Breast epithelium (tissue), 4 donors: Measurements from ENCODE around the gene MT1F. TPM values are rescaled to one million over a fixed set of nuclear protein-coding genes. Genes with fewer than 3 reads are reported as not detected.

ENCODE experiments used
- DNase-seq, 2 donors: peaks; one replicate each; pipeline ENCODE4 v3.0.0-alpha.2; 2019; ENCODE audit warnings: low spot score in 2 of 2
- H3K27ac ChIP-seq, 2 donors: fragments of 200-600 bp; sonication (generic) in 1 of 2; one replicate each; pipeline ENCODE4 v1.5.1; 2016 to 2019; ENCODE audit warnings: mild to moderate bottlenecking in 1 of 2
- H3K27me3 ChIP-seq, 2 donors: fragments of 200-600 bp; sonication (generic) in 1 of 2; one replicate each; pipeline versions ENCODE4 v1.5.1 to v1.6.0; 2017 to 2019; ENCODE audit warnings: control low read depth in 1 of 2, mild to moderate bottlenecking in 1 of 2
- H3K36me3 ChIP-seq: fragments of 200-600 bp; one replicate; pipeline ENCODE4 v1.5.1; 2019
- H3K4me1 ChIP-seq, 2 donors: fragments of 200-600 bp; sonication (generic); one replicate each; pipeline ENCODE4 v1.5.1; 2016 to 2019; ENCODE audit warnings: control low read depth in 1 of 2
- H3K4me3 ChIP-seq, 3 donors: fragments of 200-600 bp; sonication (generic); 1 replicate in 2 of 3; 2 replicates in 1 of 3; pipeline ENCODE4 v1.5.1; 2016 to 2019; ENCODE audit warnings: mild to moderate bottlenecking in 3 of 3, moderate library complexity in 2 of 3
- H3K9me3 ChIP-seq, 2 donors: fragments of 200-600 bp; sonication (generic) in 1 of 2; one replicate each; pipeline ENCODE4 v1.5.1; 2016 to 2019; ENCODE audit warnings: control low read depth in 1 of 2
- POLR2A ChIP-seq: fragments of 450-650 bp; IDR thresholded peaks from one replicate; pipeline ENCODE4 v1.6.1; 2016; ENCODE audit warnings: antibody characterized with exemption, mild to moderate bottlenecking, moderate library complexity
- POLR2AphosphoS5 ChIP-seq, 3 donors: sonication (generic); formaldehyde crosslinking; IDR thresholded peaks; one replicate each; pipeline ENCODE4 v1.6.1; 2017; ENCODE audit warnings: antibody characterized with exemption in 3 of 3
- intact Hi-C: fragments of 100-400 bp; cut with DNase I; formaldehyde crosslinking; loops from one replicate; pipeline ENCODE4 v1.15.1; 2023; ENCODE audit warnings: low total_unique reads
- total RNA-seq, 3 donors: library from RNA; depleted of rRNA; stranded (reverse); fragments of >200 nt; gene quantifications; one replicate each; pipeline ENCODE4 v1.1.0, GENCODE V29; 2016
- TF ChIP-seq, protein P1 (sequence below), 3 donors: fragments of 450-650 bp; IDR thresholded peaks; one replicate each; pipeline ENCODE4 v1.5.1; 2016 to 2017; ENCODE audit warnings: antibody characterized with exemption in 3 of 3, mild to moderate bottlenecking in 3 of 3, moderate library complexity in 3 of 3

MT1F gene
- total RNA-seq, 3 donors from 2014 or later = 9.1 to 34.0 (median 12.1) TPM

- no peak for DNase-seq
- TF ChIP-seq POLR2AphosphoS5 (IDR thresholded peaks at IDR 0.05) (no peak), POLR2A (no peak)
- TF ChIP-seq, protein P1, sequence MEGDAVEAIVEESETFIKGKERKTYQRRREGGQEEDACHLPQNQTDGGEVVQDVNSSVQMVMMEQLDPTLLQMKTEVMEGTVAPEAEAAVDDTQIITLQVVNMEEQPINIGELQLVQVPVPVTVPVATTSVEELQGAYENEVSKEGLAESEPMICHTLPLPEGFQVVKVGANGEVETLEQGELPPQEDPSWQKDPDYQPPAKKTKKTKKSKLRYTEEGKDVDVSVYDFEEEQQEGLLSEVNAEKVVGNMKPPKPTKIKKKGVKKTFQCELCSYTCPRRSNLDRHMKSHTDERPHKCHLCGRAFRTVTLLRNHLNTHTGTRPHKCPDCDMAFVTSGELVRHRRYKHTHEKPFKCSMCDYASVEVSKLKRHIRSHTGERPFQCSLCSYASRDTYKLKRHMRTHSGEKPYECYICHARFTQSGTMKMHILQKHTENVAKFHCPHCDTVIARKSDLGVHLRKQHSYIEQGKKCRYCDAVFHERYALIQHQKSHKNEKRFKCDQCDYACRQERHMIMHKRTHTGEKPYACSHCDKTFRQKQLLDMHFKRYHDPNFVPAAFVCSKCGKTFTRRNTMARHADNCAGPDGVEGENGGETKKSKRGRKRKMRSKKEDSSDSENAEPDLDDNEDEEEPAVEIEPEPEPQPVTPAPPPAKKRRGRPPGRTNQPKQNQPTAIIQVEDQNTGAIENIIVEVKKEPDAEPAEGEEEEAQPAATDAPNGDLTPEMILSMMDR (IDR thresholded peaks at IDR 0.05) = no peak
- Histone ChIP-seq H3K27ac (no peak overlapping the region), H3K9me3 (no peaks in the 10 kb centered on the region), H3K4me3 (no peak overlapping the region), H3K36me3 (no peaks in the 10 kb centered on the region), H3K4me1 (no peaks in the 10 kb centered on the region), H3K27me3 (peaks cover 0 to 6% of the 10 kb centered on the region in 2 donors)
- intact Hi-C loops = no loop called here
These were observed 20.9 kb upstream of the MT1F start for GRCh38 chr16:56636616-56637413.

DNA sequence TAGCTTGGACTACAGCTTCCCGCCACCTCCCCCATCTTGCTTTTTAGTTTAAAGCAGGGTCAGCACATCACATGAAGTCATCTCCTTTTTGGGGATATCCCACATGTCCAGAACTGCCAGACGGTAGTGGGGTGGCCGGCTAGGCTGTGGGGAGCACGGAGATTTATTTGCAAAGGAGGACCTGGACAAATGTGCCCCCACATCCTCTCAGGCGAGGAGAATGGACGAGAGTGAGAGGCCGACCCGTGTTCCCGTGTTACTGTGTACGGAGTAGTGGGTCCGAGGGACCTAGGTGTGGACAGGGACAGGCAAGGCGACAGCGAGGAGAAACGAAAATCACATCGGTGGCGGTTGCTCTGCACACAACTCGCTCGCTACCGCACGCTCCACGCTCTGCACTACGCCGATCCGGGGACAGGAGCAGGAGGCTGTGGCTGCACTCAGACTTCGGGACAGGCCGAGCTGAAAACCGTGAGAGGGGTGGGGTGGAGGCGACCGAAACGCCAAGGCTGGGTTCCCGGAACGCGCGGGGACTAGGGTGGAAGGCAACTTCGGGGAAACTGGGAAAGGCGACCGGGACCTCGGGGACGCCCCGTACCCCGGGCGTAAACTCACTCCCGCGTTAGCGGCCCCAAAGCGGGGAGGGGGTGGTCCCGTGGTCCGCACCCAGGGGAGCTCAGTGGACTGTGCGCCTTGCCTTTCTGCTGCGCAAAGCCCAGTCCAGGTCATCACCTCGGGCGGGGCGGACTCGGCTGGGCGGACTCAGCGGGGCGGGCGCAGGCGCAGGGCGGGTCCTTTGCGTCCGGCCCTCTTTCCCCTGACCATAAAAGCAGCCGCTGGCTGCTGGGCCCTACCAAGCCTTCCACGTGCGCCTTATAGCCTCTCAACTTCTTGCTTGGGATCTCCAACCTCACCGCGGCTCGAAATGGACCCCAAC, 19.7 kb upstream of the MT1F start, which contains the start of gene MT1A:
Gene MT1A (plus strand): TSS at position 853 of the 937 bp plus-strand sequence. CDS start 73 bp downstream, at position 926.
- no peaks in the 10 kb centered on the region for H3K9me3 ChIP-seq
- TF ChIP-seq, protein P1 (IDR thresholded peaks at IDR 0.05) = no peak
- peak in 2 of 3 donors; percentile 21 to 67 for TF ChIP-seq POLR2AphosphoS5 (IDR thresholded peaks at IDR 0.05)
- TF ChIP-seq POLR2A = peak; percentile 7
- DNase-seq = peak; percentile 40 to 77
- H3K4me1 ChIP-seq = no peaks in the 10 kb centered on the region
- peak within 1 kb of the TSS; percentile 29 to 87 for H3K27ac ChIP-seq
- intact Hi-C loops = no loop called here
- H3K27me3 ChIP-seq = peaks cover 0 to 6% of the 10 kb centered on the region in 2 donors
- H3K4me3 ChIP-seq = peak within 1 kb of the TSS; percentile 34 to 70 (median 48)
- H3K36me3 ChIP-seq = no peaks in the 10 kb centered on the region

DNA sequence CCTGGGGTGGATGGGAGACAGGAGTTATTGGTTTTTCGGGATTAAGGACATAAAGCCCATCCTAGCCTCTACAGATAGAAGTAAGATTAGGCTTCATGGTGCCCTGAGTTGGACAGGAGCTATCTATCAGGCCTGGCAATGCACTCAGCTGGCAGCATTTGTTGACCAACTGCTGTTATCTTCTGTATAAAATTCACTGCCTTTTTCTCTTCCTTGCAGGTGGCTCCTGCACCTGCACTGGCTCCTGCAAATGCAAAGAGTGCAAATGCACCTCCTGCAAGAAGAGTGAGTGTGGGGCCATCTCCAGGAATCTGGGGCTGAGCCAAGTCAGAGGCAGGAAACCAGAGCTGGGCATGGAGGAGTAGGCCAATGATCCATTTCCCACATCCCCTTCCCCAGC, 18.7 kb upstream of the MT1F start:
- peak overlapping the region in 1 of 3 donors; percentile 70 for H3K4me3 ChIP-seq
- intact Hi-C loops = no loop called here
- H3K36me3 ChIP-seq = no peaks in the 10 kb centered on the region
- DNase-seq = no peak
- no peaks in the 10 kb centered on the region for H3K9me3 ChIP-seq
- no peak for TF ChIP-seq POLR2AphosphoS5 (IDR thresholded peaks at IDR 0.05)
- TF ChIP-seq, protein P1 (IDR thresholded peaks at IDR 0.05) = no peak
- no peak for TF ChIP-seq POLR2A
- no peaks in the 10 kb centered on the region for H3K4me1 ChIP-seq
- peaks cover 0 to 6% of the 10 kb centered on the region in 2 donors for H3K27me3 ChIP-seq
- peak overlapping the region in 1 of 2 donors; percentile 87 for H3K27ac ChIP-seq

DNA sequence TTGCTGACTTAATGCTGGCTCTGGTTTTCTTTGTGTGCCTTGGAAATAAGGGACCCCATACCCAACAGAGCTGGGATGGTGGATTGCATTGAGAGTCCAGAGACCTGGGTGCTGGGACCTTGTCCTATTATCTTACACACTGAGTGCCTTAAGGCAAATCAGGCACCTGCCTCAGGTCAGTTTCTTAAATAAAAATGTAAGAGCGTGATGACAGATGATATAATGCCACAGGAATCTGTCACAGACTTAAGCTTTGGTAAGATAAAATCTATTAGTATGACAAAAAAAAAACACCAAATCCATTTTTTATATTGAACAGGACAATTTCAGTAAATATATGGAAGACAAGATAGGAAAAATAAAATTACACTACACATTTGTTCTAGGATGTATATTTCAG, 17.7 kb upstream of the MT1F start:
- TF ChIP-seq POLR2AphosphoS5 (IDR thresholded peaks at IDR 0.05) (no peak), POLR2A (no peak)
- TF ChIP-seq, protein P1 (IDR thresholded peaks at IDR 0.05) = no peak
- no peaks in the 10 kb centered on the region for H3K36me3 ChIP-seq
- intact Hi-C loops = no loop called here
- no peak overlapping the region for H3K4me3 ChIP-seq
- no peaks in the 10 kb centered on the region for H3K9me3 ChIP-seq
- H3K27me3 ChIP-seq = peaks cover 0 to 6% of the 10 kb centered on the region in 2 donors
- no peak overlapping the region for H3K27ac ChIP-seq
- no peak for DNase-seq
- H3K4me1 ChIP-seq = no peaks in the 10 kb centered on the region
